Measurements from ENCODE around the gene STXBP5L. TPM values are rescaled to one million over a fixed set of nuclear protein-coding genes. Genes with fewer than 3 reads are reported as not detected.
"Not testable (repeated sequence)": the region's sequence is repeated elsewhere in the genome, so short reads cannot be mapped to it uniquely, and the experiment has no call there.

The STXBP5L gene
- total RNA-seq, 1 experiment from 2014 or later: 0.17 TPM

GRCh38 chr3:121430664-121431215 lies 522.7 kb downstream of the STXBP5L start:
- no peak for DNase-seq (ENCODE audit: low spot score)

- peak; percentile 45 for DNase-seq (ENCODE audit: low spot score)
These were observed 523.9 kb downstream of the STXBP5L start for GRCh38 chr3:121431726-121432517.

GRCh38 chr3:121436074-121436473 lies 528.1 kb downstream of the STXBP5L start:
- no peak for DNase-seq (ENCODE audit: low spot score)

GRCh38 chr3:121436641-121437040 lies 528.6 kb downstream of the STXBP5L start:
- DNase-seq (ENCODE audit: low spot score): no peak

GRCh38 chr3:121443456-121443855 lies 535.5 kb downstream of the STXBP5L start:
- no peak for DNase-seq (ENCODE audit: low spot score)

- DNase-seq (ENCODE audit: low spot score): not testable (repeated sequence)
These were observed 543.7 kb downstream of the STXBP5L start for GRCh38 chr3:121451752-121452151.

- DNase-seq (ENCODE audit: low spot score): no peak
These were observed 554.6 kb downstream of the STXBP5L start for GRCh38 chr3:121462565-121462964.

- DNase-seq (ENCODE audit: low spot score): no peak
These were observed 555.7 kb downstream of the STXBP5L start for GRCh38 chr3:121463745-121464144.

- no peak for DNase-seq (ENCODE audit: low spot score)
These were observed 559.1 kb downstream of the STXBP5L start for GRCh38 chr3:121467085-121467484.

- no peak for DNase-seq (ENCODE audit: low spot score)
These were observed 565.0 kb downstream of the STXBP5L start for GRCh38 chr3:121473001-121473400.

Other genes starting within 250 kb of the STXBP5L start
- gene HGD, start 226.0 kb upstream of the STXBP5L start, total RNA-seq (2014; rRNA removed; shearing (Covaris generic)): 0.07 TPM in 1 of 2 replicates, not detected in the other
- gene RABL3, start 165.7 kb upstream of the STXBP5L start, total RNA-seq (2014; rRNA removed; shearing (Covaris generic)): 24.4 and 33.5 TPM in 2 replicates
- 20.6 and 30.0 TPM in 2 replicates for gene GTF2E1, start 165.5 kb upstream of the STXBP5L start, total RNA-seq (2014; rRNA removed; shearing (Covaris generic))